Pancreas (tissue), 10 donors: ENCODE measurements around the gene TRIM47. TPM values are rescaled to one million over a fixed set of nuclear protein-coding genes. Genes with fewer than 3 reads are reported as not detected.
A peak's percentile ranks its signal among the peaks of the same experiment; 100 is the strongest.
"Not testable (repeated sequence)": the region's sequence is repeated elsewhere in the genome, so short reads cannot be mapped to it uniquely, and the experiment has no call there.

Experiments
- ATAC-seq, 4 donors: fragments of 200-7000 bp; cut with Tn5 transposase; one replicate each; pipeline versions ENCODE4 v1.8.0 to v1.9.1; 2020; ENCODE audit warnings: mild to moderate bottlenecking in 4 of 4, moderate library complexity in 4 of 4
- DNase-seq, 6 donors: peaks; one replicate each; pipeline ENCODE4 v3.0.0-alpha.2; 2020
- FAIRE-seq: peaks from 2 replicates; lab custom pipeline; 2012; peaks lifted over from hg19 to GRCh38; lab: Jason Lieb, UNC
- H3K27ac ChIP-seq, 4 donors: fragments of 200-600 bp; sonication (generic); 1 replicate in 3 of 4; 2 replicates in 1 of 4; pipeline versions ENCODE4 v1.5.0 to v1.8.0; 2020
- H3K27me3 ChIP-seq, 4 donors: fragments of 200-600 bp; one replicate each; pipeline ENCODE4 v1.8.0; 2021
- H3K36me3 ChIP-seq, 3 donors: fragments of 200-600 bp; sonication (generic) in 1 of 3; one replicate each; pipeline versions ENCODE4 v1.5.0 to v1.8.0; 2020 to 2021
- H3K4me1 ChIP-seq, 3 donors: fragments of 200-600 bp; one replicate each; pipeline ENCODE4 v1.8.0; 2021
- H3K4me3 ChIP-seq, 4 donors: fragments of 200-600 bp; sonication (generic) in 2 of 4; one replicate each; pipeline versions ENCODE4 v1.5.0 to v1.8.0; 2020 to 2021
- H3K9me3 ChIP-seq, 4 donors: fragments of 200-600 bp; one replicate each; pipeline ENCODE4 v1.8.0; 2021
- WGBS, 2 donors: extraction: QIAGEN DNeasy Blood & Tissue Kit; methylation state at CpG; one replicate each; pipeline ENCODE4 v1.1.7; 2013; 5-methylcytosine and 5-hydroxymethylcytosine counted together
- intact Hi-C, 3 donors: fragments of 100-400 bp; cut with DNase I; formaldehyde crosslinking; loops; one replicate each; pipeline versions ENCODE4 v1.11.1 to v1.14.2; 2022
- polyA plus RNA-seq, 2 donors: library from polyadenylated mRNA; stranded (reverse); fragments of 200-250 nt; gene quantifications; one replicate each; pipeline ENCODE4 v1.2.3, GENCODE V29; 2013
- total RNA-seq, 6 donors: library from RNA; stranded (reverse); fragmentation: NEBNext Ultra II Directional in 4 of 6; extraction: Animal tissue kit (Norgen Biotek cat#: 25700) in 4 of 6; gene quantifications; one replicate each; pipeline versions ENCODE4 v1.2.1 to v1.2.4, GENCODE V29; 2021 to 2023
- TF ChIP-seq, protein P1 (sequence below), 4 donors: fragments of 200-600 bp; sonication (generic) in 3 of 4; IDR thresholded peaks; one replicate each; pipeline versions ENCODE4 v1.5.0 to v1.8.0; 2021; ENCODE audit warnings: antibody characterized with exemption in 4 of 4
- donor health status: healthy with polysubstance abuse.
- donor health status: DM: no; HTN: no; CAD: no; lungs with moderate emphysema.
- donor health status: DM: no; HTN: no; CAD: no.
- donor health status: control.
- donor health status: control.
- donor health status: Bipolar disorder and iron deficiency.
- donor health status: DM: yes; HTN: yes; CAD: no.
- donor health status: DM: no; HTN: no; CAD: no.
- donor health status: DM: no; HTN: no; CAD: no.
- donor health status: DM: yes; HTN: yes; CAD: no.

Gene TRIM47
- total and polyA plus RNA-seq, 8 donors = 4.2 to 58.2 (median 28.9) TPM

DNA sequence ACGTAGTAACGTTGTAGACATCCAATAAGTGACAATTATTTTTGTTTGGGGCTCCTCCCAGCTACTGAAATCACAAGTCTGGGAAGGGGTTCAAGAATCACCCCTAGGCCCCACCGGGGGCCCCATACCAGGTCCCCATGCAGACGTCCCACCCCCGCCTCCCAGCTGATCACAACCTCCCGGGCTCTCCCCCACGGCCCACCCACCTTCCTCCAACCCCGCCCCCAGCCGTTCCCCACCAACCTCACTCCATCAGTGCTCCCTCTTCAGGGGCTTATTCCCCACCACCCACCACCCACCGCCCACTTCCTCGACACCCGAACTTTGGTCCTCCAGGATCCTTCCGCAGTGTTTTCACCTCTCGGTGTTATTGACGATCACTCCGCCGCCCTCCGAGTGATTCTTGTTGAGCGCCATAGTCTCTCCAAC lies 23.5 kb downstream of the TRIM47 start:
- TF ChIP-seq, protein P1, sequence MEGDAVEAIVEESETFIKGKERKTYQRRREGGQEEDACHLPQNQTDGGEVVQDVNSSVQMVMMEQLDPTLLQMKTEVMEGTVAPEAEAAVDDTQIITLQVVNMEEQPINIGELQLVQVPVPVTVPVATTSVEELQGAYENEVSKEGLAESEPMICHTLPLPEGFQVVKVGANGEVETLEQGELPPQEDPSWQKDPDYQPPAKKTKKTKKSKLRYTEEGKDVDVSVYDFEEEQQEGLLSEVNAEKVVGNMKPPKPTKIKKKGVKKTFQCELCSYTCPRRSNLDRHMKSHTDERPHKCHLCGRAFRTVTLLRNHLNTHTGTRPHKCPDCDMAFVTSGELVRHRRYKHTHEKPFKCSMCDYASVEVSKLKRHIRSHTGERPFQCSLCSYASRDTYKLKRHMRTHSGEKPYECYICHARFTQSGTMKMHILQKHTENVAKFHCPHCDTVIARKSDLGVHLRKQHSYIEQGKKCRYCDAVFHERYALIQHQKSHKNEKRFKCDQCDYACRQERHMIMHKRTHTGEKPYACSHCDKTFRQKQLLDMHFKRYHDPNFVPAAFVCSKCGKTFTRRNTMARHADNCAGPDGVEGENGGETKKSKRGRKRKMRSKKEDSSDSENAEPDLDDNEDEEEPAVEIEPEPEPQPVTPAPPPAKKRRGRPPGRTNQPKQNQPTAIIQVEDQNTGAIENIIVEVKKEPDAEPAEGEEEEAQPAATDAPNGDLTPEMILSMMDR (IDR thresholded peaks at IDR 0.05) = no peak
- Histone ChIP-seq H3K27me3 (no peaks in the 10 kb centered on the region), H3K4me3 (peak overlapping the region; percentile 31 to 87 (median 50)), H3K4me1 (peaks cover 7 to 16% (median 11%) of the 10 kb centered on the region in 3 donors), H3K27ac (peak overlapping the region; percentile 84 to 100 (median 96)), H3K36me3 (peaks cover 0 to 19% (median 11%) of the 10 kb centered on the region in 3 donors), H3K9me3 (no peaks in the 10 kb centered on the region)
- ATAC-seq (peak; percentile 1 to 15 (median 6)), FAIRE-seq (no peak), DNase-seq (peak in 3 of 6 donors; percentile 52 to 77 (median 69))
- intact Hi-C loops = no loop called here
- WGBS, 2 donors = 1 to 2% methylated on average over 19 of the region's 19 CpGs

DNA sequence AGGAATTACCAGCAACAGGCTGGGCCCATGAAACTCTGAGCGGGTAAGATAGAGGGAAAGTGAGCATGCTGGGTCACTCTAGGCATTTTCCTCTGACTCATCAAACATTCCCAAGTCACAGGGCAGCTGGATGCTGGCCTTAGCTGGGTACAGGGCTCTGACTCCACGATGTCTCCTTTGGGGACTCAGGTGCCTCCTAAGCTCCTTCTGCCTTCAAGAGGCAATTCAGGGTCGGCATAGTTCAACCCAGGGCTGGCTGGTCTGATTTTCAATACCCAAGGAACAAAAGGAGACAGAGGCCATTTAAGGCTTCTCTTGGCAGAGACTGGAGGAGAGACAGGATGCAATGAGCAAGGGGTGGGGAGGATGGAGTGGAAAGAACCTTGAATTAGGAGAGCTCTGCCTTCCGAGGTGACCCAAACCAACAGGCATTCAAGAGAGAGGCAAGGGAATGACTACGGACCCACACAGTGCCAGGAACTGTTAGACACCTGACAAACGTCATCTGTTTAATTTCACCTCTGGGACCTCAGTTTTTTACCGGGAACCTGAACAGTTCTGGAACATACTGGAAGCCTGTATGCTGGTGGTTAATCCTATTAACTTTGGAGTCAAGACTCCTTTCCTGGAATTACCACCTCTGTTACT lies 24.2 kb downstream of the TRIM47 start:
- ATAC-seq (peak; percentile 24 to 55 (median 35)), DNase-seq (peak in 3 of 6 donors; percentile 57 to 62 (median 60)), FAIRE-seq (no peak)
- WGBS, 2 donors = 7 to 13% methylated on average over 7 of the region's 7 CpGs
- no peaks in the 10 kb centered on the region for H3K9me3 ChIP-seq
- intact Hi-C loops = no loop called here
- H3K36me3 ChIP-seq = peaks cover 0 to 25% (median 16%) of the 10 kb centered on the region in 3 donors
- H3K4me3 ChIP-seq = peak overlapping the region; percentile 31 to 87 (median 50)
- H3K27ac ChIP-seq = peak overlapping the region; percentile 84 to 100 (median 96)
- TF ChIP-seq, protein P1 (IDR thresholded peaks at IDR 0.05) = no peak
- peaks cover 12 to 19% (median 13%) of the 10 kb centered on the region in 3 donors for H3K4me1 ChIP-seq
- H3K27me3 ChIP-seq = no peaks in the 10 kb centered on the region

DNA sequence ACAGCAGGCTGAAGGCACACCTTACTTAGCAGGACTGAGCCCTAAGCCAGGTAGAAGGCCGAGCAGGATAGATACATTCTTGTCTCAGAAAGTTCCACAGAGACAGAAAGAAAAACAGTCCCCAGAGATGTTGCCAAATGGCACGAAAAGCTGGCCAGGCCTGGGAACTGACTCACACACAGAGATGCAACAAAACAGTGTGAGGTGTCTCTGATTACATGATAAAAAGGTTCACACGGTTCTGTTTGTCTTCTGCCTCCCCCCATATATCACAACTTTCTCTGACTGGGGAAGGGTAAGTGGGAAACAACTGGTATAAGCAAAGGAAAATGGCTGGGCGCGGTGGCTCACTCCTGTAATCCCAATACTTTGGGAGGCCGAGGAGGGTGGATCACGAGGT lies 24.9 kb downstream of the TRIM47 start:
- H3K27me3 ChIP-seq = no peaks in the 10 kb centered on the region
- peak overlapping the region in 1 of 4 donors; percentile 54 for H3K4me3 ChIP-seq
- ATAC-seq (no peak), DNase-seq (no peak), FAIRE-seq (no peak)
- H3K36me3 ChIP-seq = peaks cover 0 to 31% (median 16%) of the 10 kb centered on the region in 3 donors
- intact Hi-C loops = no loop called here
- H3K9me3 ChIP-seq = no peaks in the 10 kb centered on the region
- WGBS, 2 donors = 61 to 71% methylated on average over 7 of the region's 7 CpGs
- H3K4me1 ChIP-seq = peaks cover 20 to 24% (median 21%) of the 10 kb centered on the region in 3 donors
- peak overlapping the region in 2 of 4 donors; percentile 98 to 100 for H3K27ac ChIP-seq
- TF ChIP-seq, protein P1 (IDR thresholded peaks at IDR 0.05) = no peak

DNA sequence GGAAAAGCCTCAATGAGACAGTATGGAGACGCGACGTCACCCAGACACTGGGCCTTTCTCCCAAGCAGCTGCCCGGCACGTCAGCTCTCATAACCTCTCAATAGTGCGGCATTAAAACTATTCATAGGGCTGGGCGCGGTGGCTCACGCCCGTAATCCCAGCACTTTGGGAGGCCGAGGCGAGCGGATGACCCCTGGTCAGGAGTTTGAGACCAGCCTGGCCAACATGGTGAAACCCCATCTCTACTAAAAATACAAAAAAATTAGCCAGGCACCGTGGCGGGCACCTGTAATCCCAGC lies 26.7 kb downstream of the TRIM47 start:
- H3K9me3 ChIP-seq, FAIRE-seq, DNase-seq, ATAC-seq, H3K27me3 ChIP-seq, H3K4me3 ChIP-seq, intact Hi-C loops, H3K27ac ChIP-seq: not testable (repeated sequence)
- H3K4me1 ChIP-seq = peaks cover 37 to 41% (median 37%) of the 10 kb centered on the region in 3 donors
- 93% methylated on average over 15 of the region's 15 CpGs for WGBS, 2 donors
- peaks cover 0 to 45% (median 19%) of the 10 kb centered on the region in 3 donors for H3K36me3 ChIP-seq

DNA sequence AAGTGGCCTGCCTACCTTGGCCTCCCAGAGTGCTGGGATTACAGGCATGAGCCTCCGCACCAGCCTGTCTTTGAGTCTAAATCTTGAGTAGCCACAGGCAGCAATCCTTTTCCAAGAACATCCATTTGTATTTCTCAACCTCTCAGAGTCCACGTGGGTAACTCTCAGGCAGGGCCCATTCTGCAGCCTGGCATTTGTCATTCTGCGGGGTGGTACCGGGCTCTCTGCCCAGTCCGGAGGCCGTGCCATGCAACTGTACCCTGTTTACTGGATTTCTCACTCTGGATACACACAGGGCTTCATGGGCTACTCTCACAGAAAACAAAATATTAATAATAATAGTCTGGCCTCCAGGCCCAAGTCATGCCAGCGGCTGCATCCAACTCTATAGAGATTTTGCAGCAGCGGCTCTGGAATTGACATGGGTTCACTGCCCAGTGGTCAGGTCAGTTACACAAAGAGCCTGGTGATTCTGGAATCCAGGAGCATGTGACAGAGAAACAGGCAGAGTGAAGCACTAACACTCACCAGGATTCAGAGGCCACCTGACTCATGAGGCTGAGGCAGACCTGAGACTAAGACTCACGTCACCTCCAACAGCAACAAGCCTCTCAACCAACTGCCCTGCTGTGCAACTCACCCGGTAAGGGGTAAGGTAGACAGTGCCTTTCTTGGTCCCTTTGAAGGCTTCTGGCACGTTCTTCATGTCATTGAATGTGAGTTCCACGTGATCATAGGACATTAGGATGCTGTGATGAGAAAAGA lies 27.3 kb downstream of the TRIM47 start:
- ATAC-seq (no peak), FAIRE-seq (no peak), DNase-seq (no peak)
- H3K36me3 ChIP-seq = peaks cover 0 to 49% (median 19%) of the 10 kb centered on the region in 3 donors
- intact Hi-C loops = no loop called here
- H3K27ac ChIP-seq = peak overlapping the region in 2 of 4 donors; percentile 1 to 93
- TF ChIP-seq, protein P1 (IDR thresholded peaks at IDR 0.05) = no peak
- H3K4me3 ChIP-seq = no peak overlapping the region
- H3K27me3 ChIP-seq = no peaks in the 10 kb centered on the region
- H3K4me1 ChIP-seq = peaks cover 42 to 46% (median 43%) of the 10 kb centered on the region in 3 donors
- WGBS, 2 donors = 81 to 86% methylated on average over 12 of the region's 12 CpGs
- H3K9me3 ChIP-seq = no peaks in the 10 kb centered on the region
